ENCODE measurements around the gene IGFBP2.
A peak's percentile ranks its signal among the peaks of the same experiment; 100 is the strongest.

The IGFBP2 gene

DNA sequence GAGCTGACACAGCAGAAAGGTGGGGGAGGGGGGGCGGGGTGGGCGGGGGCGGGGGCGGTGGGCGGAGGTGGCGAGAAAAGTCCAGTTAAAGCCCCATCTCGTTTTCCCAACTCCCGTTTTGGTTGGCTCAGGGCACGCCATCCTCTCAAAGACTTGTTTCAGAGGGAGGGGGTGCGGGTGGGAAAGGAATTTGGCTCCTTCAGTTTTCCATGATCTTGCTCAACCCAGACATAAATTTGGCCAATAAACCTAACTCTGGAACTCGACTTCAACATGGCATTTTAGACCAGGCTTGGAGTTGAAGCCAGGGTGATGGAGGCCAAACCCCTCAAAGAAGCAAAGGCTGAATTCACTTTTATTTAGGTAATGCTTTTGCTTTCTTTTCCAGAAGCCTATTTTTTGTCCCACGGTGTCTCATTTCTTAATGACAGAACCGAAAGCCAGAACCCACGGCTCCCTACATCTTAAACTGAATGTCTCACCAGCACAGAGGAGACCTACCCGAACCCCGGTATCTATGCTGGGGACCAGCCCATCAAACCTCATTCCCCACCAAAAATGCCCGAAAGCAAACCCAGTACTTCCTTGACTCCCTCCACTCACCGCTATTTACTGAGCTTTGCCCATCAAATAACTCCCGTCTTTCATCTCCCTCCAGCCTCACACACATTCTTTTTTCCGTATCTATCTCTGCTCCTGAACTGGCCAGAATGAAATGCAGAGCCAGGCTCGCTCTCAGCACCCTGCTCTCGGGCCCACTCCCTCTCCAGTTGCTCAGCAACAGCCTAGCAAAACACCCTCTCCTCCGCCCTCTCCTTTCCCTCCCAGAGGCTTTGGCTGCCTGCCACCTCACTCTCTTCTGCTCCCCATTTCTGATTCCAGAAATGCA, 57.9 kb downstream of the IGFBP2 start:
- Histone ChIP-seq H3K27ac (no peak overlapping the region), H3K9me3 (ENCODE audit: severe bottlenecking) (no peaks in the 10 kb centered on the region), H3K27me3 (ENCODE audit: insufficient read depth, low read depth, severe bottlenecking) (no peaks in the 10 kb centered on the region), H3K4me3 (ENCODE audit: low read depth, low read length) (no peak overlapping the region), H3K36me3 (no peaks in the 10 kb centered on the region)
- peak; percentile 26 for DNase-seq
- no peak for TF ChIP-seq CTCF (IDR thresholded peaks at IDR 0.05; ENCODE audit: low read depth, low read length)

DNA sequence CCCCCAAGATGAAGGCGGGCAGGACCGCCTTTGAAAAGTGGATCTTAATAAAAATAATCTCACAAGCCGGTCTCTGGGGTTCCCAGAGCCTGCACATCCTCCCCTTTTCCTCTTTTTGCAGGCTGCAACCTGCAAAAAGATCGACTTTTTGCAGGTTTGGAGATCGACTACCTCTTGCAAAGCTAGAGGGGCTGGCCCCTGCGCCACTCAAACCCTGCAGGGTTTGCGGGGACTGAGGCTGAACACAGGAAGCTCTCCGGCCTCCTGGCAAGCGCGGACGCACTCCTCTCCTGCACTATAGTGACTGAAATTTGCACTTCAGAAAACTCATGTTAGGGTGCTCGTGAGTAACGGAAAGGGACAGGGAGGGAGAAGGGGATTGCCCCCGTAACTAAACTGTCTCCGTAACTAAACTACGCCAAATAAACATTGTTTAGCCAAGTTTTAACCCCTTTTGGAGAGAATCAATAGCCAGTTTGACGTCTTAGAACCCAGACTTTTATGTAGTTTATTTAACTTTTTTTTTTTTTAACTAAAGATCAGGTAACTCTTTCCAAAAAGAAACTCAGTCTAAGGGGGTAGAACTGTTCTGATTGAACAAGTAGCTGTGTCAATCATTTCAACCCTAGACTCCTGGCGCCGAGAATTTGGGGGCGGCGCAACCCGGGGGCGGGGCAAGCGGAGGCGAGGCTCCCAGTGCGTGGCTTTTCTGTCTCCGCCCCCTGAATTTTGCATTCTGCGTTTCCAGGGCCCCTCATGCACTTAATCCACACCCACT, 59.6 kb downstream of the IGFBP2 start:
- peak; percentile 91 for DNase-seq
- TF ChIP-seq CTCF (IDR thresholded peaks at IDR 0.05; ENCODE audit: low read depth, low read length), result no peak
- Histone ChIP-seq H3K9me3 (ENCODE audit: severe bottlenecking) (no peaks in the 10 kb centered on the region), H3K4me3 (ENCODE audit: low read depth, low read length) (peak overlapping the region; percentile 92), H3K27ac (peak overlapping the region; percentile 61), H3K27me3 (ENCODE audit: insufficient read depth, low read depth, severe bottlenecking) (no peaks in the 10 kb centered on the region), H3K36me3 (no peaks in the 10 kb centered on the region)

GRCh38 chr2:216693414-216694080, 60.3 kb downstream of the IGFBP2 start:
- no peaks in the 10 kb centered on the region for H3K27me3 ChIP-seq (ENCODE audit: insufficient read depth, low read depth, severe bottlenecking)
- TF ChIP-seq CTCF (IDR thresholded peaks at IDR 0.05; ENCODE audit: low read depth, low read length), result no peak
- no peak for DNase-seq
- no peaks in the 10 kb centered on the region for H3K36me3 ChIP-seq
- peak overlapping the region; percentile 92 for H3K4me3 ChIP-seq (ENCODE audit: low read depth, low read length)
- H3K27ac ChIP-seq, result peak overlapping the region; percentile 52
- no peaks in the 10 kb centered on the region for H3K9me3 ChIP-seq (ENCODE audit: severe bottlenecking)

DNA sequence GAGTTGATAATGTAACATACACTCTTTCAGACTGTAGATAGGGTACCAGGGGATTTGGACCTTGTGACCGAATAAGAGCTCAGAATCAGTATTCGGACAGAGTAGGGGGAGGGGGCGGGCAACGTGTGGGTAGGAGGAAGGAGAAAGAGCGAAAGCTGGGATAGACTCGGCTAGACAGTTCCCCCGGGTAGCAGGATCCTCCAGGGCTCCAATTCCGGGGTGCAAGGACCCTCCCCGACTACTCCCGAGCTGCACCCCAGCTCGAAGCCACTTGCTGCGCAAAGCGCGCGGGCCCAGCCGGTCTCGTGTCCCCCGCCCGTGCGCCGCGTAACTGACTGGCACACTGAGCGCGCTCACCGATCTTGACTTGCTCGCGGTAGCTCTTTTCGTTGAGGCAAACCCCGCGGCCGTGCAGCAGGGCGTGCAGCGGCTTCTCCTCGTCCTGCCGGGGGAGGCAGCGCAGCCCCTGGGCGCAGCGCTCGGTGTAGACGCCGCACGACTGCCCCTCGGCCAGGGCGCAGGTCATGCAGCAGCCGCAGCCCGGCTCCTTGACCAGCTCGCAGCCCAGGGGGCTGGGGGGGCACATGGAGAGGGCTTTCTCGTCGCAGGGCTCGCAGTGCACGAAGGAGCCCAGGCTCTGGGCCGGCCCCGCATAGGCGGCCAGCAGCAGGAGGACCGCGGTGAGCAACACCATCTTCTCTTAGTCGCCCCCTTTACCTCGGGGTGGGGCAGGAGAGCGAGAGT, 61.0 kb downstream of the IGFBP2 start:
- peak overlapping the region; percentile 92 for H3K4me3 ChIP-seq (ENCODE audit: low read depth, low read length)
- DNase-seq, result peak; percentile 75

More for the DNA sequence above, 61.0 kb downstream of the IGFBP2 start:
- no peaks in the 10 kb centered on the region for H3K9me3 ChIP-seq (ENCODE audit: severe bottlenecking)
- H3K36me3 ChIP-seq, result no peaks in the 10 kb centered on the region
- peak overlapping the region; percentile 52 for H3K27ac ChIP-seq
- H3K27me3 ChIP-seq (ENCODE audit: insufficient read depth, low read depth, severe bottlenecking), result no peaks in the 10 kb centered on the region
- TF ChIP-seq CTCF (IDR thresholded peaks at IDR 0.05; ENCODE audit: low read depth, low read length), result 0 out of 2 replicates have a peak, but pooled peaks have one; percentile 11

Measured in WERI-Rb-1 (cell line).